Measurements from ENCODE around the gene AIF1.

Gene AIF1

GRCh38 chr6:31630177-31630934, 15.3 kb downstream of the AIF1 start:
- DNase-seq (ENCODE audit: low read depth) = peak; percentile 33
- H3K4me3 ChIP-seq (ENCODE audit: low read length) = no peak overlapping the region
- TF ChIP-seq CTCF (IDR thresholded peaks at IDR 0.05; ENCODE audit: insufficient read depth, low read depth, low read length, missing control alignments) = no peak

- no peak overlapping the region for H3K4me3 ChIP-seq (ENCODE audit: low read length)
- no peak for TF ChIP-seq CTCF (IDR thresholded peaks at IDR 0.05; ENCODE audit: insufficient read depth, low read depth, low read length, missing control alignments)
- no peak for DNase-seq (ENCODE audit: low read depth)
Observed at GRCh38 chr6:31631209-31631608, 16.2 kb downstream of the AIF1 start.

GRCh38 chr6:31631681-31632278, 16.7 kb downstream of the AIF1 start:
- H3K4me3 ChIP-seq (ENCODE audit: low read length) = no peak overlapping the region
- DNase-seq (ENCODE audit: low read depth) = no peak
- no peak for TF ChIP-seq CTCF (IDR thresholded peaks at IDR 0.05; ENCODE audit: insufficient read depth, low read depth, low read length, missing control alignments)

- H3K4me3 ChIP-seq (ENCODE audit: low read length) = no peak overlapping the region
- no peak for DNase-seq (ENCODE audit: low read depth)
- no peak for TF ChIP-seq CTCF (IDR thresholded peaks at IDR 0.05; ENCODE audit: insufficient read depth, low read depth, low read length, missing control alignments)
Observed at GRCh38 chr6:31632279-31632946, 17.4 kb downstream of the AIF1 start.

- DNase-seq (ENCODE audit: low read depth) = no peak
- no peak overlapping the region for H3K4me3 ChIP-seq (ENCODE audit: low read length)
- TF ChIP-seq CTCF (IDR thresholded peaks at IDR 0.05; ENCODE audit: insufficient read depth, low read depth, low read length, missing control alignments) = no peak
Observed at GRCh38 chr6:31633447-31633846, 18.4 kb downstream of the AIF1 start.

- TF ChIP-seq CTCF (IDR thresholded peaks at IDR 0.05; ENCODE audit: insufficient read depth, low read depth, low read length, missing control alignments) = no peak
- no peak overlapping the region for H3K4me3 ChIP-seq (ENCODE audit: low read length)
- no peak for DNase-seq (ENCODE audit: low read depth)
Observed at GRCh38 chr6:31634131-31634530, 19.1 kb downstream of the AIF1 start.

Measured in epithelial cell of esophagus (primary cell).